H1 (cell line): ENCODE results near the gene TRAPPC3. TPM values are rescaled to one million over a fixed set of nuclear protein-coding genes. Genes with fewer than 3 reads are reported as not detected.
A peak's percentile ranks its signal among the peaks of the same experiment; 100 is the strongest.

Experiments
- CTCF ChIA-PET: fragments of 300-600 bp; sonication (Branson Sonifier 250); formaldehyde crosslinking; loops from one replicate; lab custom pipeline; 2021; ENCODE audit not compliant: partially characterized antibody; lab: Charles Lee
- POLR2A ChIA-PET: fragments of 300-600 bp; sonication (Branson Sonifier 250); formaldehyde crosslinking; loops from one replicate; lab custom pipeline; 2021; ENCODE audit warnings: inconsistent platforms; ENCODE audit not compliant: partially characterized antibody; lab: Charles Lee
- DNase-seq, 2 experiments: peaks; one replicate each; pipeline versions ENCODE4 v3.0.0 to v3.0.0-alpha.2; 2010 to 2022; ENCODE audit warnings: low spot score in 2 of 2, low read depth in 1 of 2, mixed read lengths in 1 of 2
- FAIRE-seq: peaks from 2 replicates; lab custom pipeline; 2011; peaks lifted over from hg19 to GRCh38; lab: Jason Lieb, UNC
- H2AFZ ChIP-seq: 2 replicates; pipeline ENCODE4 v1.8.1; 2012; ENCODE audit warnings: low read length, inconsistent platforms
- H2AK5ac ChIP-seq: 2 replicates; pipeline ENCODE4 v1.6.1; 2013; ENCODE audit warnings: low read depth, low read length
- H2BK120ac ChIP-seq: replicated peaks from 2 replicates; pipeline ENCODE3; 2013; ENCODE audit warnings: low read depth, low read length, inconsistent platforms
- H2BK12ac ChIP-seq: 2 replicates; pipeline ENCODE4 v1.6.1; 2013; ENCODE audit warnings: low read depth, low read length
- H2BK15ac ChIP-seq: 2 replicates; pipeline ENCODE4 v1.6.1; 2013; ENCODE audit warnings: low read length
- H2BK20ac ChIP-seq: 2 replicates; pipeline ENCODE4 v1.6.1; 2013; ENCODE audit warnings: low read length
- H2BK5ac ChIP-seq: 2 replicates; pipeline ENCODE4 v1.6.1; 2013; ENCODE audit warnings: low read depth, low read length
- H3K14ac ChIP-seq: 2 replicates; pipeline ENCODE4 v1.6.1; 2013; ENCODE audit warnings: inconsistent platforms; ENCODE audit not compliant: insufficient read length
- H3K18ac ChIP-seq: 2 replicates; pipeline ENCODE4 v1.6.1; 2013; ENCODE audit warnings: low read length; ENCODE audit errors: extremely low read depth
- H3K23ac ChIP-seq: 2 replicates; pipeline ENCODE4 v1.6.1; 2013; ENCODE audit warnings: inconsistent platforms; ENCODE audit not compliant: insufficient read length
- H3K23me2 ChIP-seq: 2 replicates; pipeline ENCODE4 v1.6.1; 2013; ENCODE audit warnings: low read depth, low read length
- H3K27ac ChIP-seq: 2 replicates; pipeline ENCODE4 v1.6.1; 2011; ENCODE audit warnings: low read depth, low read length, inconsistent platforms
- H3K27me3 ChIP-seq, 4 experiments: replicated peaks in 1 of 4; 1 replicate in 1 of 4; 2 replicates in 3 of 4; pipeline versions ENCODE4 v1.6.1 to v1.8.1; 2011 to 2013; ENCODE audit warnings: low read length in 3 of 4, mild to moderate bottlenecking in 3 of 4, inconsistent platforms in 2 of 4, mixed read lengths in 2 of 4, moderate library complexity in 1 of 4; ENCODE audit not compliant: control insufficient read depth in 3 of 4, insufficient read depth in 3 of 4; ENCODE audit errors: extremely low read depth in 1 of 4
- H3K36me3 ChIP-seq, 4 experiments: 2 replicates each; pipeline versions ENCODE4 v1.6.1 to v1.8.1; 2011 to 2013; ENCODE audit warnings: mild to moderate bottlenecking in 4 of 4, low read length in 3 of 4, moderate library complexity in 2 of 4, control low read depth in 1 of 4, inconsistent platforms in 1 of 4; ENCODE audit not compliant: insufficient read depth in 4 of 4, control insufficient read depth in 2 of 4
- H3K4ac ChIP-seq: replicated peaks from 2 replicates; pipeline ENCODE3; 2013; ENCODE audit warnings: low read length, low read depth, mixed read lengths, inconsistent platforms; ENCODE audit not compliant: insufficient read length
- H3K4me1 ChIP-seq, 4 experiments: replicated peaks in 1 of 4; 1 replicate in 1 of 4; 2 replicates in 3 of 4; pipeline versions ENCODE4 v1.6.1 to v1.8.1; 2011 to 2013; ENCODE audit warnings: low read length in 3 of 4, inconsistent platforms in 2 of 4, mixed read lengths in 1 of 4; ENCODE audit not compliant: insufficient read depth in 4 of 4, control insufficient read depth in 3 of 4
- H3K4me2 ChIP-seq, 2 experiments: 2 replicates each; pipeline versions ENCODE4 v1.6.1 to v1.8.1; 2011 to 2013; ENCODE audit warnings: low read depth in 2 of 2, low read length in 2 of 2, control low read depth in 1 of 2, inconsistent platforms in 1 of 2, mild to moderate bottlenecking in 1 of 2; ENCODE audit not compliant: insufficient read depth in 1 of 2
- H3K4me3 ChIP-seq, 4 experiments: fragments of 200-600, 300-600 bp in 1 of 4; sonication (generic), shearing (Covaris generic), sonication (Bioruptor Twin) in 1 of 4; 2 replicates each; pipeline versions ENCODE4 v1.5.1 to v1.8.1; 2011 to 2016; ENCODE audit warnings: low read length in 4 of 4, low read depth in 3 of 4, control low read depth in 2 of 4, inconsistent platforms in 2 of 4, mild to moderate bottlenecking in 2 of 4, mixed read lengths in 1 of 4, moderate library complexity in 1 of 4; ENCODE audit not compliant: insufficient read depth in 2 of 4; ENCODE audit errors: extremely low read depth in 1 of 4
- H3K56ac ChIP-seq: replicated peaks from 2 replicates; pipeline ENCODE3; 2013; ENCODE audit warnings: low read depth, mild to moderate bottlenecking, mixed read lengths, low read length, inconsistent platforms; ENCODE audit not compliant: insufficient read length
- H3K79me1 ChIP-seq: 2 replicates; pipeline ENCODE4 v1.6.1; 2013; ENCODE audit warnings: low read depth, low read length, control low read depth
- H3K79me2 ChIP-seq, 2 experiments: 2 replicates each; pipeline versions ENCODE4 v1.6.1 to v1.8.1; 2012 to 2013; ENCODE audit warnings: low read length in 2 of 2, mild to moderate bottlenecking in 2 of 2, inconsistent platforms in 1 of 2; ENCODE audit not compliant: insufficient read depth in 2 of 2, control insufficient read depth in 1 of 2
- H3K9ac ChIP-seq, 4 experiments: replicated peaks in 1 of 4; 1 replicate in 1 of 4; 2 replicates in 3 of 4; pipeline versions ENCODE4 v1.6.1 to v1.8.1; 2011 to 2013; ENCODE audit warnings: low read depth in 3 of 4, low read length in 3 of 4, control low read depth in 2 of 4, mild to moderate bottlenecking in 2 of 4, moderate library complexity in 2 of 4, inconsistent platforms in 1 of 4; ENCODE audit errors: extremely low read depth in 1 of 4
- H3K9me3 ChIP-seq, 2 experiments: 2 replicates each; pipeline versions ENCODE4 v1.6.1 to v1.8.1; 2012 to 2013; ENCODE audit warnings: mild to moderate bottlenecking in 2 of 2, moderate library complexity in 2 of 2, control low read depth in 1 of 2, inconsistent platforms in 1 of 2, low read depth in 1 of 2, low read length in 1 of 2, mixed read lengths in 1 of 2; ENCODE audit not compliant: insufficient read depth in 2 of 2
- H4K20me1 ChIP-seq, 2 experiments: replicated peaks in 1 of 2; 2 replicates each; pipeline versions ENCODE3 to v1.8.1; 2011 to 2013; ENCODE audit warnings: inconsistent platforms in 2 of 2, low read length in 2 of 2, mild to moderate bottlenecking in 1 of 2; ENCODE audit not compliant: insufficient read depth in 2 of 2, control insufficient read depth in 1 of 2
- H4K5ac ChIP-seq: 2 replicates; pipeline ENCODE4 v1.6.1; 2013; ENCODE audit warnings: low read length, low read depth, mixed read lengths, inconsistent platforms; ENCODE audit not compliant: insufficient read length
- H4K8ac ChIP-seq: 2 replicates; pipeline ENCODE4 v1.8.0; 2013; ENCODE audit warnings: mild to moderate bottlenecking, moderate library complexity, low read length, inconsistent platforms; ENCODE audit not compliant: insufficient read depth; ENCODE audit errors: extremely low read depth
- H4K91ac ChIP-seq: replicated peaks from 2 replicates; pipeline ENCODE3; 2013; ENCODE audit warnings: low read length, mixed read lengths, inconsistent platforms; ENCODE audit not compliant: insufficient read length
- KDM4A ChIP-seq: IDR thresholded peaks from one replicate; pipeline ENCODE4 v1.7.1; 2012; ENCODE audit warnings: low read depth, mild to moderate bottlenecking, moderate library complexity, low read length, inconsistent platforms; ENCODE audit not compliant: severe bottlenecking
- RAD21 ChIP-seq, 2 experiments: IDR thresholded peaks in 1 of 2; conservative IDR thresholded peaks in 1 of 2; 2 replicates each; pipeline ENCODE4 v1.6.1; 2011; ENCODE audit warnings: low read depth in 2 of 2, low read length in 2 of 2, improper control_type of control experiment in 1 of 2, inconsistent platforms in 1 of 2, mild to moderate bottlenecking in 1 of 2, moderate library complexity in 1 of 2
- TAF1 ChIP-seq: IDR thresholded peaks from 2 replicates; pipeline ENCODE4 v1.6.1; 2011; ENCODE audit warnings: mild to moderate bottlenecking, low read depth, low read length
- YY1 ChIP-seq: IDR thresholded peaks from 2 replicates; pipeline ENCODE4 v1.6.1; 2011; ENCODE audit warnings: low read depth, mild to moderate bottlenecking, low read length
- WGBS, 2 experiments: shearing (Covaris generic) in 1 of 2; methylation state at CpG; one replicate each; pipeline versions ENCODE4 v1.1.6 to v1.1.7; 2013 to 2015; ENCODE audit warnings: low lambda C conversion rate in 2 of 2, mixed read lengths in 2 of 2, inconsistent platforms in 1 of 2, low coverage in 1 of 2, missing lambda C conversion rate in 1 of 2; ENCODE audit not compliant: insufficient replicate concordance in 2 of 2, insufficient coverage in 1 of 2, insufficient read length in 1 of 2; ENCODE audit errors: extremely low coverage in 1 of 2, missing lambda C conversion rate in 1 of 2; 5-methylcytosine and 5-hydroxymethylcytosine counted together
- polyA plus RNA-seq, 7 experiments: library from polyadenylated mRNA; depleted of rRNA in 3 of 7; stranded (reverse) in 5 of 7; unstranded in 2 of 7; fragments of >200 nt in 5 of 7; fragments of 200-250 nt in 2 of 7; gene quantifications; 1 replicate in 5 of 7; 2 replicates in 1 of 7; 4 replicates in 1 of 7; pipeline versions ENCODE4 v1.2.1 to v1.2.3, GENCODE V29; 2011 to 2013; ENCODE audit warnings: missing spikeins in 2 of 7, mixed read lengths in 2 of 7
- total RNA-seq: library from RNA; stranded (reverse); fragmentation: NEBNext Ultra II Directional; extraction: Animal tissue kit (Norgen Biotek cat#: 25700); gene quantifications from 2 replicates; pipeline ENCODE4 v1.2.1, GENCODE V29; 2021

TRAPPC3 gene
- total and polyA plus RNA-seq, 2 of the 8 experiments (the other 6 are each of a cell fraction or from before 2014, with no cell fraction given), result 47.8 to 51.0 TPM

DNA sequence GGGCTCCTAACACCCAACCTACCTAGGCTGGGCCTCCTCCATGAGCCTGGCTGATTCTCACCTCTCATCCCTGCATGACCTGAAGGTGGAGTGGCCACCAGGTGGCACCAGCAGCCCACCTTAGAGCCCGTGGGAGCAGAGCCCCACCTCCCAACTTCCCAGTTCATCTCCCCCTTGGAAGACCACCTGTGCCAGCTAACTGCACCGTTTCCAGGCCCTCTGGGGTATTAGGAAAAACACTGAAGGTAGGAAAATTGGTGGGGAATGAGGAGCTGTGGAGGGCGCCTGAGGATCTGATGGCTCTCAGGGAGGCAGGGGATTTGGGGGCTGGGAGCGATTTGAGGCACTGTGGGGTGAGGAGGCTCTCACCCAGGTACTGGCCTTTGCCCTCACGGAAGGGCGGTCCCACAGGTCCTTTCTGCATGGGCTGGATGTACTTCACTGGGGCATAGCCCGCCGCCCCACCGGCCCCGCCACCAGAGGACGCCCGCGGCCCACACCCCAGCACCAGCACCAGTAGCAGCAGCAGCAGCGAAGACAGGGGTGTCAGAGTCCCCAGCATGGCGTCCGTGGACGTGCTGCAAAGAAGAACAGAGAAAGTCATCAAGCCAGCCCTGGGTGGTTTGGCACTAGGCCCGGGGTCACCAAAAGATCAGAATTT is 49.5 kb downstream of the TRAPPC3 start:
- peak overlapping the region; percentile 47 for H4K91ac ChIP-seq
- CTCF ChIA-PET, result interaction anchor here (0.6 to 32.6 kb wide), 19 partner anchors 9 to 304 kb away, joined by 3 to 738 read pairs (median 6); partner anchors contain the start of genes COL8A2 and TRAPPC3
- no peaks in the 10 kb centered on the region for H3K79me2 ChIP-seq
- DNase-seq, result peak; percentile 76 to 96
- H2AFZ ChIP-seq, result no peak overlapping the region; the same call in 1 of the 2 replicates
- 52% methylated on average over 17 of the region's 18 CpGs; no CpG with 5 or more reads in 1 of the 2 experiments for WGBS, 2 experiments
- no peaks in the 10 kb centered on the region for H3K23me2 ChIP-seq
- H3K79me1 ChIP-seq, result no peaks in the 10 kb centered on the region
- H2BK120ac ChIP-seq, result no peak overlapping the region
- H2BK15ac ChIP-seq, result no peak overlapping the region
- peaks cover 0 to 3% (median 3%) of the 10 kb centered on the region in 4 experiments; a peak in 3 of 8 replicates for H3K36me3 ChIP-seq
- no peak overlapping the region for H3K56ac ChIP-seq
- H2BK20ac ChIP-seq, result no peak overlapping the region
- H4K5ac ChIP-seq, result no peak overlapping the region
- no peak overlapping the region for H3K23ac ChIP-seq
- H3K27me3 ChIP-seq, result 0 out of 7 replicates have a peak, but pooled peaks cover 0 to 2% (median 0%) of the 10 kb centered on the region in 4 experiments
- H3K14ac ChIP-seq, result no peak overlapping the region
- peak; percentile 88 for FAIRE-seq
- H4K20me1 ChIP-seq, result no peaks in the 10 kb centered on the region
- H2BK5ac ChIP-seq, result no peak overlapping the region
- H3K9ac ChIP-seq, result no peak overlapping the region
- peak overlapping the region in 1 of 2 experiments; percentile 15; a peak in 3 of 4 replicates for H3K4me2 ChIP-seq
- POLR2A ChIA-PET, result interaction anchor here (7.8 kb wide), 1 partner anchor 34 kb away, joined by 61 read pairs; no protein-coding TSS in a partner anchor
- H3K9me3 ChIP-seq, result no peaks in the 10 kb centered on the region
- no peak overlapping the region for H3K4ac ChIP-seq
- H3K18ac ChIP-seq, result no peak overlapping the region
- no peak overlapping the region for H3K27ac ChIP-seq
- H2AK5ac ChIP-seq, result no peak overlapping the region
- H4K8ac ChIP-seq, result 0 out of 2 replicates have a peak overlapping the region, but pooled peaks have one; percentile 4
- H3K4me1 ChIP-seq, result peaks cover 0 to 11% (median 7%) of the 10 kb centered on the region in 4 experiments; a peak in 3 of 7 replicates
- no peak overlapping the region for H2BK12ac ChIP-seq
- H3K4me3 ChIP-seq, result no peak overlapping the region
- TF ChIP-seq RAD21 (IDR thresholded peaks at IDR 0.05 in 1 of 2, conservative IDR thresholded peaks at IDR 0.05 in 1 of 2; ENCODE audit: low read depth in 2 of 2, low read length in 2 of 2) (peak; percentile 97 to 98), TAF1 (no peak), KDM4A (no peak), YY1 (0 out of 2 replicates have a peak, but pooled peaks have one; percentile 31)
